ENCODE data around the gene MUC12.
"Not testable (repeated sequence)": the region's sequence is repeated elsewhere in the genome, so short reads cannot be mapped to it uniquely, and the experiment has no call there.

The MUC12 gene

GRCh38 chr7:100957832-100958421 lies 11.4 kb upstream of the MUC12 start:
- peak; percentile 39 for DNase-seq (ENCODE audit: low spot score)

- DNase-seq (ENCODE audit: low spot score): no peak
Measured at GRCh38 chr7:100959894-100960293, 9.5 kb upstream of the MUC12 start.

DNA sequence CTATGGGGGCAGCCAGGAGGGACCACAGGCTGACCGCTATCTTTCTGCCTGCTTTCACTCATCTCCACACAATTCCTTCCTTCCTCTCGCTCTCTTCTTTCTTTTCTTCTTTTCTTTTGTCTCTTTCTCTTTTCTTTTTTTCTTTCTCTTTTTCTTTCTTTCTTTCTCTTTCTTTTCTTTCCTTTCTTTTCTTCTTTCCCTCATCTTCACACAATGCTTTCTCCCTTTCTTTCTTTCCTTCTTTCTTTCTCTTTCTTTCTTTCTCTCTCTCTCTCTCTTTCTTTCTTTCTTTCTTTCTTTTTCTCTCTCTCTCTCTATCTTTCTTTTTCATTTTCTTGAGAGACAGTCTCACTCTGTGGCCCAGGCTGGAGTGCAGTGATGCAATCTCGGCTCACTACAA lies 6.8 kb upstream of the MUC12 start:
- no peak for DNase-seq (ENCODE audit: low spot score)

- no peak for DNase-seq (ENCODE audit: low spot score)
Measured at GRCh38 chr7:100963386-100963785, 6.0 kb upstream of the MUC12 start.

GRCh38 chr7:100963874-100964273 lies 5.5 kb upstream of the MUC12 start:
- no peak for DNase-seq (ENCODE audit: low spot score)

DNA sequence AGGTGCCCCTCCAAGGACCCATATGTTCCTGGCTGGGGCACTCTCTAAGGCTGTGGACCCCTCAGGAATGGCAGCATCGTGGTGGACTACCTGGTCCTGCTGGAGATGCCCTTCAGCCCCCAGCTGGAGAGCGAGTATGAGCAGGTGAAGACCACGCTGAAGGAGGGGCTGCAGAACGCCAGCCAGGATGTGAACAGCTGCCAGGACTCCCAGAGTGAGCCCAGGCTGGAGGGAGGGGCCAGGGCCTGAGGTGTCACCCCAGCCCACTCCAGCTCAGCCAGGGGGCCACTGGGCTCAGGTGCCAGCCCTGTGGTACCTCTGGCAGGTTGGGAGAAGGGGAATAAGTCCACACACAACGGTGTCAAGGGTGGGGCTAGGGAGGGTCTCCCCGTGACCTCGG lies 4.7 kb upstream of the MUC12 start:
- no peak for DNase-seq (ENCODE audit: low spot score)

DNA sequence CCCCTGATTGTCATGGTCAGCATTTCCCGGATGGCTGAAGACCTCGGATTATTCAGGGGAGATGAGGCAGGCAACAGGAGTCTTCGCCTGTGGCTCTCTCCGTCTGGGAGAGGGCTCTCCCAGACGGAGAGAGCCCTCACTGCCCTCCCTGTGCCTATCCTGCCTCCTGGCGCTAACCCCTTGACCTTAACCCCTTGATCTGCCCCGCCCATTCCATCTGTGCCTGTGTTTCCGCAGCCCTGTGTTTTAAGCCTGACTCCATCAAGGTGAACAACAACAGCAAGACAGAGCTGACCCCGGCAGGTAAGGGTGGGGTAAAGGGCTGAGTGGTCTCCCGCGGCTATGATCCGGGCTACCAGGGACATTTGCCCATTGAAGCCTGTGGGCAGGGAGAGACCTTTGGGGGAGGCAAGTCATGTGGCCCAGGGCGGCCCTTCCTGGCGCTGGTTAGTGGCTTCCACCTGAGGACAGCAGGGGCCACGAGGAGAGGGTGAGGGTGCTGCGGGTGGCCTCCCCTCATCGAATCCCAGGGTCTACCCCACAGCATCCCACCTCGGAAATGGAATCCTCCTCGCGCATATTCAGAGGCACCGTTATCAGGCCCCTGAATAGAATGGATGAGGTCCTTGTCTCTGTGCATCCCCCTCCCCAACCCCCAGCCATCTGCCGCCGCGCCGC lies 4.2 kb upstream of the MUC12 start:
- no peak for DNase-seq (ENCODE audit: low spot score)

GRCh38 chr7:100965723-100966541 lies 3.4 kb upstream of the MUC12 start:
- DNase-seq (ENCODE audit: low spot score): peak; percentile 98

- DNase-seq (ENCODE audit: low spot score): no peak
Measured at GRCh38 chr7:100966542-100967291, 2.6 kb upstream of the MUC12 start.

GRCh38 chr7:100967292-100967863 lies 2.0 kb upstream of the MUC12 start:
- DNase-seq (ENCODE audit: low spot score): no peak

DNA sequence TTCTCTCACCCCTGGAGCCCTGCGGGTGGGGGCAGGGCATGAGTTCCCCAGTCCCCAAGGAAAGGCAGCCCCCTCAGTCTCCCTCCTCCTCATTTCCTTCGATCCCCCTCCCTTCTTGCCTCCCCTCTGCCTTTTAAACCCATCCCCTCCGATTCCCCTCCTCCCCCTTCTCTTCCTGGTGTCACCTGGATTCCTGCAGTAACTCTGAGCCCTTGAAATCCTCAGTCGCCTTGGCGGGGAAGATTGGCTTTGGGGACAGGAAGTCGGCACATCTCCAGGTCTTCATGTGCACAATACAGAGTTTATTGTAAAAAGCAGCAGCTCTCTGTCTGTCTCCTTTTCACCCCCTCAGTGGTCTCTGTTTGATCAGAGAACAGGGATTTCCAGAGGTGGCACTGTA lies 1.3 kb upstream of the MUC12 start:
- DNase-seq (ENCODE audit: low spot score): no peak

GRCh38 chr7:100968650-100969049 lies 715 bp upstream of the MUC12 start:
- DNase-seq (ENCODE audit: low spot score): no peak

DNA sequence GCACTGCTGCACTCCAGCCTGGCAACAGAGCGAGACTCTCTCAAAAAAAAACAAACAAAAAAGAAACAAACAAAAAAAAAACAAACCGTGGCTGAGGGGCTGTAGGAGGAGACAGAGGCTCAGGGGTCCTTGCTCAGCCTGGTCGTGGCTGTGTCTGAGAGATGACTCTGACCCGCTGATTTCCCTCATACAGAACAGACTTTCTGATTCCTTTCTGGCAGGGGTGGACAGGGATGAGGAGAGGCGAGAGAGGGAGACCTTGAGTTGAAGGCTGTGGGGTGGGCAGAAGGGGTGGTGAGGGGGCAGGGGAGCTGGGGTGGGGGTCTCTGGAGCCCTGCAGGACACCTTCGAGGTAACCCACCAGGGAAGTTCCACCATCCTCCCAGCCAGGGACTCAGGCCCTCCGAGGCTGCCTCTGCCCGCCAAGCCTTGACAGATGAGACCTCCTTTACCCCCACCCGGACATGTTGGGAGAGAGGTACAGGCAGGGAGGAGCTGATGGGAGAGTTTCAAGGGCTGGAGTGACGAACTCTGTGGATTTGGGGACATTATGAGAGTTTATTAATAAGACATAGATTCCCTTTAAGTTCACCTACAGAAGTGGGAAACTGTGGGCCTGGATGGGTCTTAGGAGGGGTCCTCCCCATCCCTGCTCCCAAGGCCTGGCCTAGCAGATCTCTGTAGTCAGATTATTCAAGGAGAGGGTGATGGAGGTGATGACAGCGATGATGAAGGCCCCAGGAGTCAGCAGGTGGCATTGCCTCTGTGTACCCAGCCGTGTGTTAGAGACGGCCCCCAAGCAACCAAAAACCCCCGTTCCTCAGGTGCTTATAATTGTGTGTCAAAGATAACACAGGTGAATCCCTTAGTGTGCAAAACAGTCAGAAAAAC lies 2.0 kb downstream of the MUC12 start:
- no peak for DNase-seq (ENCODE audit: low spot score)

DNA sequence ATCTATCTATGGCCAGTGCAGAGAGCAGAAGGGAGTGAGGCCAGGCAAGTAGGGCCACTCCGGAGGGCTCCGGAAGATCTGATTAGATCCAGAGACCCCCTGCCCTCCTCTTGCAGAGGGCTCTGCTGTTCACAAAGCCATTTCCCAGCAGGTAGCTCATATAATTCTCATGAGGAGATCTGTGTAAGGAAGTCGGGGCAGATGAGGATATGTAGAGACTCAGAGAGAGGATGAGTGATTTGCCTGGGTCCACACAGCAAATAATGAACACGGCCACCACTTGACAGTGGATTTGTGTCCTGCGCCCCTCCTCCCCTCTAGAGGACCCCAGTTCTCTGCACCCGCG lies 2.6 kb downstream of the MUC12 start:
- DNase-seq (ENCODE audit: low spot score): no peak

DNA sequence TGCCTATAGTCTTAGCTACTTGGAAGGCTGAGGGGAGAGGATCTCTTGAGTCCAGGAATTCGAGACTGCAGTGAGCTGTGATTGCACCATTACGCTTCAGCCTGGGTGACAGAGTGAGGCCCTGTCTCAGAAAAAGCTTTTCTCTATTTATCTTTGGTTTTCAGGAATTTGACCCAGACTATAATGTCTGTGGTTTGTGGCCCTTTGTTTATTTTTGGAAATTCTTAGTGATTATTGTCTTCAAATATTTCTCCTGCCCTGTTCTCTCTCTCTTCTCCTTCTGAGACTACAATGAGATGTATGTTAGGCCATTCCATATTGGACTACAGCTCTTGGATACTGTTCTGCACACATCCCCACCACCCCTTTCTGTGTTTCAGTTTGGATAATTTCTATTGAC lies 4.7 kb downstream of the MUC12 start:
- no peak for DNase-seq (ENCODE audit: low spot score)

- DNase-seq (ENCODE audit: low spot score): no peak
Measured at GRCh38 chr7:100975371-100975821, 6.0 kb downstream of the MUC12 start.

GRCh38 chr7:100978300-100978699 lies 8.9 kb downstream of the MUC12 start:
- DNase-seq (ENCODE audit: low spot score): no peak

- DNase-seq (ENCODE audit: low spot score): peak; percentile 84
Measured at GRCh38 chr7:100983451-100984187, 14.3 kb downstream of the MUC12 start.

GRCh38 chr7:100984241-100984918 lies 15.0 kb downstream of the MUC12 start:
- DNase-seq (ENCODE audit: low spot score): not testable (repeated sequence)
